GM12878 (cell line): Measurements from ENCODE around the gene PSMB1. TPM values are rescaled to one million over a fixed set of nuclear protein-coding genes. Genes with fewer than 3 reads are reported as not detected.

Experiments used
- ATAC-seq: fragments of 200-7000 bp; cut with Tn5 transposase; 3 replicates; pipeline ENCODE4 v1.9.1; 2020; ENCODE audit warnings: mild to moderate bottlenecking, moderate library complexity
- BruUV-seq: library from RNA; stranded (reverse); fragments of 400-500 nt; replicated peaks from 2 replicates; lab custom pipeline; 2021; lab: Mats Ljungman, UMichigan
- CTCF ChIA-PET: fragments of 300-600 bp; sonication (Branson Sonifier 250); formaldehyde crosslinking; extraction: SDS; loops from one replicate; lab custom pipeline; 2021; ENCODE audit warnings: inconsistent platforms; lab: Yijun Ruan, JAX
- POLR2A ChIA-PET: fragments of 350-600 bp; formaldehyde crosslinking; extraction: SDS; loops from one replicate; lab custom pipeline; 2021; ENCODE audit warnings: inconsistent platforms; lab: Charles Lee
- RAD21 ChIA-PET: fragments of 300-600 bp; sonication (Branson Sonifier 250); formaldehyde crosslinking; loops from one replicate; lab custom pipeline; 2023; ENCODE audit warnings: antibody characterized with exemption; ENCODE audit not compliant: unreplicated experiment; lab: Charles Lee
- SMC1A ChIA-PET: fragments of 300-600 bp; sonication (Branson Sonifier 250); formaldehyde crosslinking; loops from one replicate; lab custom pipeline; 2023; ENCODE audit not compliant: unreplicated experiment, uncharacterized antibody; lab: Charles Lee
- DNase-seq: peaks from one replicate; pipeline ENCODE4 v3.0.0-alpha.2; 2011; ENCODE audit warnings: low read depth, low spot score
- FAIRE-seq: peaks from 3 replicates; lab custom pipeline; 2011; peaks lifted over from hg19 to GRCh38; lab: Jason Lieb, UNC
- H2AFZ ChIP-seq: 2 replicates; pipeline ENCODE4 v1.6.0; 2011; ENCODE audit warnings: low read depth, low read length, control low read depth; ENCODE audit not compliant: control insufficient read depth
- H3K27ac ChIP-seq: 2 replicates; pipeline ENCODE4 v1.5.1; 2011; ENCODE audit warnings: control low read depth; ENCODE audit not compliant: control insufficient read depth, insufficient read depth
- H3K27me3 ChIP-seq, 2 experiments: replicated peaks in 1 of 2; 2 replicates each; pipeline versions ENCODE4 v1.6.0 to v1.6.1; 2011; ENCODE audit warnings: low read length in 1 of 2; ENCODE audit not compliant: control insufficient read depth in 2 of 2, insufficient read depth in 2 of 2
- H3K36me3 ChIP-seq, 2 experiments: 2 replicates each; pipeline ENCODE4 v1.5.1; 2011; ENCODE audit warnings: low read length in 1 of 2; ENCODE audit not compliant: control insufficient read depth in 2 of 2, insufficient read depth in 2 of 2
- H3K4me1 ChIP-seq: 2 replicates; pipeline ENCODE4 v1.6.1; 2011; ENCODE audit warnings: mild to moderate bottlenecking, low read length, moderate library complexity, mixed read lengths; ENCODE audit not compliant: control insufficient read depth, insufficient read depth
- H3K4me2 ChIP-seq: 2 replicates; pipeline ENCODE4 v1.6.0; 2011; ENCODE audit warnings: control low read depth; ENCODE audit not compliant: control insufficient read depth, insufficient read depth
- H3K4me3 ChIP-seq: fragments of 200-600 bp; sonication (generic); 2 replicates; pipeline ENCODE4 v1.5.1; 2016
- H3K79me2 ChIP-seq: 2 replicates; pipeline ENCODE4 v1.6.0; 2011; ENCODE audit warnings: low read length; ENCODE audit not compliant: control insufficient read depth, insufficient read depth
- H3K9ac ChIP-seq: 2 replicates; pipeline ENCODE4 v1.8.0; 2011; ENCODE audit warnings: low read length, control low read depth, mixed read lengths; ENCODE audit not compliant: control insufficient read depth, insufficient read depth
- H3K9me3 ChIP-seq: replicated peaks from 3 replicates; pipeline ENCODE4 v1.5.1; 2011; ENCODE audit warnings: mild to moderate bottlenecking, low read length; ENCODE audit not compliant: control insufficient read depth, insufficient read depth
- H4K20me1 ChIP-seq: 2 replicates; pipeline ENCODE4 v1.6.0; 2011; ENCODE audit not compliant: control insufficient read depth, insufficient read depth
- BACH1 ChIP-seq: fragments of 450-650 bp; IDR thresholded peaks from 2 replicates; pipeline ENCODE4 v1.6.1; 2017; ENCODE audit warnings: mild to moderate bottlenecking, borderline replicate concordance
- CHD1 ChIP-seq: IDR thresholded peaks from 2 replicates; pipeline ENCODE4 v1.6.1; 2012; ENCODE audit warnings: low read depth, low read length, improper control_type of control experiment
- CREM ChIP-seq: IDR thresholded peaks from 2 replicates; pipeline ENCODE4 v1.6.1; 2014; ENCODE audit warnings: antibody characterized with exemption, low read depth
- E2F8 ChIP-seq: fragments of 450-650 bp; IDR thresholded peaks from 2 replicates; pipeline ENCODE4 v1.6.1; 2018; ENCODE audit warnings: mild to moderate bottlenecking, low read depth, moderate library complexity; ENCODE audit not compliant: partially characterized antibody
- HCFC1 ChIP-seq: fragments of 150-350 bp; IDR thresholded peaks from 2 replicates; pipeline ENCODE4 v1.6.1; 2014; ENCODE audit warnings: low read length
- MYB ChIP-seq: fragments of 150-350 bp; IDR thresholded peaks from 2 replicates; pipeline ENCODE4 v1.6.1; 2014; ENCODE audit warnings: mild to moderate bottlenecking, low read depth, low read length, borderline replicate concordance
- NFXL1 ChIP-seq: fragments of 450-650 bp; IDR thresholded peaks from 2 replicates; pipeline ENCODE4 v1.6.1; 2017; ENCODE audit warnings: antibody characterized with exemption, mild to moderate bottlenecking, borderline replicate concordance
- NFYB ChIP-seq: IDR thresholded peaks from 2 replicates; pipeline ENCODE4 v1.6.1; 2011; ENCODE audit warnings: low read depth, mild to moderate bottlenecking, low read length, improper control_type of control experiment, moderate library complexity; ENCODE audit not compliant: insufficient read depth
- PML ChIP-seq: IDR thresholded peaks from 2 replicates; pipeline ENCODE4 v1.6.1; 2012; ENCODE audit warnings: low read length, inconsistent platforms
- POLR2AphosphoS2 ChIP-seq: IDR thresholded peaks from 2 replicates; pipeline ENCODE4 v1.6.1; 2011; ENCODE audit warnings: low read depth, mild to moderate bottlenecking, low read length, improper control_type of control experiment, moderate library complexity
- RB1 ChIP-seq: fragments of 450-650 bp; formaldehyde crosslinking; IDR thresholded peaks from 2 replicates; pipeline ENCODE4 v1.6.1; 2017; ENCODE audit warnings: mild to moderate bottlenecking, borderline replicate concordance
- RBBP5 ChIP-seq: fragments of 200-600 bp; sonication (generic); conservative IDR thresholded peaks from 2 replicates; pipeline ENCODE4 v1.6.1; 2016
- RELB ChIP-seq: fragments of 450-650 bp; IDR thresholded peaks from 2 replicates; pipeline ENCODE4 v1.6.1; 2017; ENCODE audit warnings: low read depth, mild to moderate bottlenecking, moderate library complexity
- RFX5 ChIP-seq: IDR thresholded peaks from 2 replicates; pipeline ENCODE4 v1.6.1; 2011; ENCODE audit warnings: low read depth, low read length, improper control_type of control experiment
- SMARCA5 ChIP-seq: fragments of 450-650 bp; IDR thresholded peaks from 2 replicates; pipeline ENCODE4 v1.6.1; 2017; ENCODE audit warnings: mild to moderate bottlenecking
- TARDBP ChIP-seq: IDR thresholded peaks from 2 replicates; pipeline ENCODE4 v1.6.1; 2016; ENCODE audit warnings: borderline replicate concordance
- YBX1 ChIP-seq: fragments of 450-650 bp; IDR thresholded peaks from 2 replicates; pipeline ENCODE4 v1.6.1; 2016; ENCODE audit warnings: antibody characterized with exemption
- in situ Hi-C: fragments of 300-500 bp; cut with MboI; formaldehyde crosslinking; loops from 9 replicates; pipeline ENCODE4 v1.14.3; 2018; ENCODE audit warnings: mixed read lengths
- intact Hi-C: fragments of 100-400 bp; cut with micrococcal nuclease; formaldehyde crosslinking; loops from one replicate; pipeline ENCODE4 v1.14.2; 2022; ENCODE audit not compliant: unreplicated experiment
- polyA plus RNA-seq, 11 experiments: library from polyadenylated mRNA; depleted of rRNA in 4 of 11; unstranded in 6 of 11; stranded (reverse) in 5 of 11; fragments of >200 nt; fragmentation: Nextera tagmentation in 4 of 11; fragmentation: Illumina TruSeq in 1 of 11; extraction: Ambion mirVana in 4 of 11; extraction: Trizol in 1 of 11; gene quantifications; 1 replicate in 1 of 11; 2 replicates in 10 of 11; pipeline versions ENCODE4 v1.2.1 to v1.2.3, GENCODE V29; 2011 to 2016; ENCODE audit warnings: inconsistent platforms in 2 of 11, missing spikeins in 2 of 11, low read depth in 1 of 11
- total RNA-seq, 4 experiments: library from RNA; depleted of rRNA in 3 of 4; stranded (reverse); fragments of >200 nt in 3 of 4; fragmentation: Illumina TruSeq in 1 of 4; extraction: Trizol in 1 of 4; gene quantifications; 2 replicates each; pipeline versions ENCODE4 v1.2.1 to v1.2.3, GENCODE V29; 2013 to 2021
- TF ChIP-seq, protein P1 (sequence below): fragments of 450-650 bp; formaldehyde crosslinking; IDR thresholded peaks from 2 replicates; pipeline ENCODE4 v1.5.0; 2022; ENCODE audit warnings: mild to moderate bottlenecking, missing genetic modification characterization

Gene PSMB1
- total and polyA plus RNA-seq, 10 of the 15 experiments (the other 5 are each of a cell fraction or from before 2014, with no cell fraction given) = 208 to 1,317 (median 508) TPM

DNA sequence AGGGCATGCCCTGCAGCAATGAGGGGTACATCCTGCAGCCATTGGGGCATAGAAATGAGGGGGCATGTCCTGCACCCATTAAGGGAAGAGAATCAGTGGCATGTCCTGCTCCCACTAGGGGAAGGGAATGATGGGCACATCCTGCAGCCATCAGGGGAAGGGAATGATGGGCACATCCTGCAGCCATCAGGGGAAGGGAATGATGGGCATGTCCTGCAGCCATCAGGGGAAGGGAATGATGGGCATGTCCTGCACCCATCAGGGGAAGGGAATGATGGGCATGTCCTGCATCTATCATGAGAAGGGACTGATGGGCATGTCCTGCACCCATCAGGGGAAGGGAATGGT is 49.7 kb downstream of the PSMB1 start:
- no peak for DNase-seq
- Histone ChIP-seq H3K9ac (no peak overlapping the region), H3K4me1 (no peaks in the 10 kb centered on the region), H3K9me3 (no peaks in the 10 kb centered on the region; the same call in 2 of the 3 replicates), H3K36me3 (no peaks in the 10 kb centered on the region), H4K20me1 (no peaks in the 10 kb centered on the region), H3K27ac (no peak overlapping the region), H3K79me2 (no peaks in the 10 kb centered on the region), H3K4me2 (no peak overlapping the region), H2AFZ (no peak overlapping the region), H3K4me3 (no peak overlapping the region), H3K27me3 (no peaks in the 10 kb centered on the region)
- no peak for ATAC-seq
- ChIA-PET CTCF (no interaction called here), SMC1A (no interaction called here), POLR2A (no interaction called here), RAD21 (no interaction called here)
- in situ Hi-C loops = no loop called here
- no peak for FAIRE-seq
- no TSS peak for BruUV-seq
- intact Hi-C loops = no loop called here
- no peak for TF ChIP-seq HCFC1
- TF ChIP-seq POLR2AphosphoS2 = no peak
- TF ChIP-seq, protein P1, sequence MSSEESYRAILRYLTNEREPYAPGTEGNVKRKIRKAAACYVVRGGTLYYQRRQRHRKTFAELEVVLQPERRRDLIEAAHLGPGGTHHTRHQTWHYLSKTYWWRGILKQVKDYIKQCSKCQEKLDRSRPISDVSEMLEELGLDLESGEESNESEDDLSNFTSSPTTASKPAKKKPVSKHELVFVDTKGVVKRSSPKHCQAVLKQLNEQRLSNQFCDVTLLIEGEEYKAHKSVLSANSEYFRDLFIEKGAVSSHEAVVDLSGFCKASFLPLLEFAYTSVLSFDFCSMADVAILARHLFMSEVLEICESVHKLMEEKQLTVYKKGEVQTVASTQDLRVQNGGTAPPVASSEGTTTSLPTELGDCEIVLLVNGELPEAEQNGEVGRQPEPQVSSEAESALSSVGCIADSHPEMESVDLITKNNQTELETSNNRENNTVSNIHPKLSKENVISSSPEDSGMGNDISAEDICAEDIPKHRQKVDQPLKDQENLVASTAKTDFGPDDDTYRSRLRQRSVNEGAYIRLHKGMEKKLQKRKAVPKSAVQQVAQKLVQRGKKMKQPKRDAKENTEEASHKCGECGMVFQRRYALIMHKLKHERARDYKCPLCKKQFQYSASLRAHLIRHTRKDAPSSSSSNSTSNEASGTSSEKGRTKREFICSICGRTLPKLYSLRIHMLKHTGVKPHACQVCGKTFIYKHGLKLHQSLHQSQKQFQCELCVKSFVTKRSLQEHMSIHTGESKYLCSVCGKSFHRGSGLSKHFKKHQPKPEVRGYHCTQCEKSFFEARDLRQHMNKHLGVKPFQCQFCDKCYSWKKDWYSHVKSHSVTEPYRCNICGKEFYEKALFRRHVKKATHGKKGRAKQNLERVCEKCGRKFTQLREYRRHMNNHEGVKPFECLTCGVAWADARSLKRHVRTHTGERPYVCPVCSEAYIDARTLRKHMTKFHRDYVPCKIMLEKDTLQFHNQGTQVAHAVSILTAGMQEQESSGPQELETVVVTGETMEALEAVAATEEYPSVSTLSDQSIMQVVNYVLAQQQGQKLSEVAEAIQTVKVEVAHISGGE (CRISPR knock-in tag) = no peak
- TF ChIP-seq PML = no peak
- no peak for TF ChIP-seq NFXL1
- no peak for TF ChIP-seq RFX5
- TF ChIP-seq YBX1 = no peak
- no peak for TF ChIP-seq RELB
- no peak for TF ChIP-seq RB1
- TF ChIP-seq NFYB = no peak
- no peak for TF ChIP-seq CREM
- no peak for TF ChIP-seq SMARCA5
- TF ChIP-seq CHD1 = no peak
- no peak for TF ChIP-seq BACH1
- TF ChIP-seq TARDBP = no peak
- no peak for TF ChIP-seq E2F8
- no peak for TF ChIP-seq MYB
- TF ChIP-seq RBBP5 = no peak
